Left renal cortex interstitium (tissue), 4 donors: ENCODE results near the gene TTC34. TPM values are rescaled to one million over a fixed set of nuclear protein-coding genes. Genes with fewer than 3 reads are reported as not detected.
A peak's percentile ranks its signal among the peaks of the same experiment; 100 is the strongest.

Experiments
- DNase-seq, 4 donors: peaks; one replicate each; pipeline ENCODE4 v3.0.0-alpha.2; 2013; ENCODE audit warnings: low read depth in 4 of 4, low spot score in 2 of 4, missing footprints in 1 of 4
- polyA plus RNA-seq, 4 donors: library from polyadenylated mRNA; unstranded; fragments of 120-200 nt; gene quantifications; one replicate each; pipeline ENCODE4 v1.2.1, GENCODE V29; 2013; ENCODE audit not compliant: insufficient read length in 4 of 4

Gene TTC34
- polyA plus RNA-seq, 4 donors, result 0.49 to 1.5 (median 1.0) TPM

GRCh38 chr1:2595812-2596529 lies 205.5 kb downstream of the TTC34 start:
- DNase-seq, result no peak

- DNase-seq, result no peak
These were observed 206.2 kb downstream of the TTC34 start for GRCh38 chr1:2595261-2595811.

- DNase-seq, result no peak
These were observed 206.8 kb downstream of the TTC34 start for GRCh38 chr1:2594641-2595131.

GRCh38 chr1:2594001-2594640 lies 207.4 kb downstream of the TTC34 start:
- DNase-seq, result no peak

GRCh38 chr1:2593251-2593878 lies 208.1 kb downstream of the TTC34 start:
- no peak for DNase-seq

GRCh38 chr1:2592672-2593071 lies 208.8 kb downstream of the TTC34 start:
- no peak for DNase-seq

GRCh38 chr1:2591581-2592261 lies 209.8 kb downstream of the TTC34 start:
- no peak for DNase-seq

GRCh38 chr1:2591233-2591580 lies 210.3 kb downstream of the TTC34 start:
- DNase-seq, result no peak

- no peak for DNase-seq
These were observed 211.0 kb downstream of the TTC34 start for GRCh38 chr1:2590233-2591141.

- no peak for DNase-seq
These were observed 211.9 kb downstream of the TTC34 start for GRCh38 chr1:2589431-2590232.

- no peak for DNase-seq
These were observed 212.6 kb downstream of the TTC34 start for GRCh38 chr1:2588661-2589430.

- DNase-seq, result no peak
These were observed 213.5 kb downstream of the TTC34 start for GRCh38 chr1:2587860-2588571.

GRCh38 chr1:2587071-2587859 lies 214.2 kb downstream of the TTC34 start:
- DNase-seq, result no peak

- DNase-seq, result peak; percentile 84 to 95 (median 92)
These were observed 215.1 kb downstream of the TTC34 start, which contains the start of gene PRXL2B for GRCh38 chr1:2586154-2587070. PRXL2B (plus strand) TSS chr1:2586777; CDS start chr1:2586886, 109 bp downstream.
